Measurements from ENCODE around the gene TMEM44. TPM values are rescaled to one million over a fixed set of nuclear protein-coding genes. Genes with fewer than 3 reads are reported as not detected.

Gene TMEM44
- total RNA-seq, 4 donors from 2014 or later, result 6.5 to 24.5 (median 19.5) TPM

- no peak for DNase-seq
- intact Hi-C loops (cut with DNase I; ENCODE audit: low total_unique reads), result no loop called here
- Histone ChIP-seq H3K4me3 (no peak overlapping the region), H3K36me3 (no peaks in the 10 kb centered on the region), H3K4me1 (no peaks in the 10 kb centered on the region), H3K27me3 (no peaks in the 10 kb centered on the region), H3K27ac (no peak overlapping the region), H3K9me3 (no peaks in the 10 kb centered on the region)
- TF ChIP-seq CTCF (IDR thresholded peaks at IDR 0.05) (no peak), POLR2A (IDR thresholded peaks at IDR 0.05) (no peak)
These were observed 28.2 kb upstream of the TMEM44 start for GRCh38 chr3:194661374-194661773.

- no peak for TF ChIP-seq CTCF (IDR thresholded peaks at IDR 0.05)
- TF ChIP-seq POLR2A (IDR thresholded peaks at IDR 0.05), result no peak
- no peak for DNase-seq
- Histone ChIP-seq H3K27ac (no peak overlapping the region), H3K4me3 (no peak overlapping the region), H3K9me3 (no peaks in the 10 kb centered on the region), H3K36me3 (no peaks in the 10 kb centered on the region), H3K4me1 (no peaks in the 10 kb centered on the region), H3K27me3 (no peaks in the 10 kb centered on the region)
- intact Hi-C loops (cut with DNase I; ENCODE audit: low total_unique reads), result no loop called here
These were observed 26.6 kb upstream of the TMEM44 start for GRCh38 chr3:194659778-194660177.

GRCh38 chr3:194658477-194659242 lies 25.4 kb upstream of the TMEM44 start:
- Histone ChIP-seq H3K4me3 (no peak overlapping the region), H3K27me3 (no peaks in the 10 kb centered on the region), H3K36me3 (no peaks in the 10 kb centered on the region), H3K9me3 (no peaks in the 10 kb centered on the region), H3K27ac (no peak overlapping the region), H3K4me1 (no peaks in the 10 kb centered on the region)
- no peak for DNase-seq
- intact Hi-C loops (cut with DNase I; ENCODE audit: low total_unique reads), result no loop called here
- TF ChIP-seq POLR2A (IDR thresholded peaks at IDR 0.05), result no peak
- no peak for TF ChIP-seq CTCF (IDR thresholded peaks at IDR 0.05)

- no peaks in the 10 kb centered on the region for H3K36me3 ChIP-seq
- intact Hi-C loops (cut with DNase I; ENCODE audit: low total_unique reads), result no loop called here
These were observed 24.2 kb upstream of the TMEM44 start for GRCh38 chr3:194657439-194657838.

More at GRCh38 chr3:194657439-194657838, 24.2 kb upstream of the TMEM44 start:
- Histone ChIP-seq H3K9me3 (no peaks in the 10 kb centered on the region), H3K27me3 (no peaks in the 10 kb centered on the region), H3K4me3 (no peak overlapping the region), H3K27ac (no peak overlapping the region), H3K4me1 (no peaks in the 10 kb centered on the region)
- DNase-seq, result no peak
- TF ChIP-seq CTCF (IDR thresholded peaks at IDR 0.05) (no peak), POLR2A (IDR thresholded peaks at IDR 0.05) (no peak)
